K562 (cell line): ENCODE data around the gene DNAJB11. TPM values are rescaled to one million over a fixed set of nuclear protein-coding genes. Genes with fewer than 3 reads are reported as not detected.
A peak's percentile ranks its signal among the peaks of the same experiment; 100 is the strongest.

ENCODE experiments used
- ARID1B ChIP-seq: fragments of 450-650 bp; IDR thresholded peaks from 2 replicates; pipeline ENCODE4 v1.6.1; 2016; ENCODE audit warnings: antibody characterized with exemption, mild to moderate bottlenecking, inconsistent platforms
- ARID3A ChIP-seq: IDR thresholded peaks from 2 replicates; pipeline ENCODE4 v1.6.1; 2012; ENCODE audit warnings: low read depth, low read length, improper control_type of control experiment, borderline replicate concordance
- BDP1 ChIP-seq: IDR thresholded peaks from 3 replicates; pipeline ENCODE4 v1.6.1; 2011; ENCODE audit not compliant: insufficient read length, insufficient read depth
- CBFB ChIP-seq: sonication (generic); formaldehyde crosslinking; IDR thresholded peaks from 2 replicates; pipeline ENCODE4 v1.4.0; 2020; ENCODE audit warnings: mild to moderate bottlenecking, missing genetic modification reagents
- ELF1 ChIP-seq: fragments of 200-800 bp; sonication (Bioruptor generic); IDR thresholded peaks from 2 replicates; pipeline ENCODE4 v1.6.1; 2016; ENCODE audit warnings: missing genetic modification characterization, missing compliant biosample characterization
- FOXM1 ChIP-seq, 2 experiments: fragments of 450-650 bp in 1 of 2; sonication (generic) in 1 of 2; formaldehyde crosslinking in 1 of 2; IDR thresholded peaks; 2 replicates each; pipeline versions ENCODE4 v1.6.1 to v1.9.0; 2017 to 2022; ENCODE audit warnings: low read depth in 2 of 2, mild to moderate bottlenecking in 2 of 2, missing genetic modification reagents in 1 of 2, moderate library complexity in 1 of 2
- HNRNPK ChIP-seq: fragments of 200-400 bp; formaldehyde crosslinking; IDR thresholded peaks from one replicate; pipeline ENCODE4 v1.6.1; 2018; ENCODE audit warnings: mild to moderate bottlenecking, low read depth, low read length; ENCODE audit not compliant: poor library complexity, severe bottlenecking
- MCM3 ChIP-seq: fragments of 450-650 bp; IDR thresholded peaks from 2 replicates; pipeline ENCODE4 v1.6.1; 2016
- NFYB ChIP-seq: IDR thresholded peaks from 2 replicates; pipeline ENCODE4 v1.6.1; 2011; ENCODE audit warnings: mild to moderate bottlenecking, moderate library complexity; ENCODE audit not compliant: insufficient read length; ENCODE audit errors: extremely low read depth
- NR0B1 ChIP-seq: fragments of 450-650 bp; IDR thresholded peaks from one replicate; pipeline ENCODE4 v1.6.1; 2018; ENCODE audit warnings: mild to moderate bottlenecking, moderate library complexity; ENCODE audit not compliant: partially characterized antibody
- NR3C1 ChIP-seq: sonication (generic); formaldehyde crosslinking; IDR thresholded peaks from 2 replicates; pipeline ENCODE4 v1.8.1; 2022; ENCODE audit warnings: missing genetic modification reagents
- NRF1 ChIP-seq, 2 experiments: fragments of 450-650 bp; IDR thresholded peaks in 1 of 2; conservative IDR thresholded peaks in 1 of 2; 2 replicates each; pipeline ENCODE4 v1.6.1; 2014; ENCODE audit warnings: mild to moderate bottlenecking in 2 of 2
- PML ChIP-seq: IDR thresholded peaks from 2 replicates; pipeline ENCODE4 v1.6.1; 2012; ENCODE audit warnings: low read length, inconsistent platforms
- PTTG1 ChIP-seq: fragments of 450-650 bp; IDR thresholded peaks from 2 replicates; pipeline ENCODE4 v1.6.1; 2016; ENCODE audit warnings: low read depth, mild to moderate bottlenecking, missing genetic modification characterization, missing compliant biosample characterization
- RFX5 ChIP-seq: IDR thresholded peaks from 2 replicates; pipeline ENCODE4 v1.6.1; 2011; ENCODE audit warnings: low read depth, mild to moderate bottlenecking, improper control_type of control experiment, low read length
- TAF7 ChIP-seq: fragments of 450-650 bp; IDR thresholded peaks from 2 replicates; pipeline ENCODE4 v1.6.1; 2016; ENCODE audit warnings: missing genetic modification characterization, missing compliant biosample characterization
- THAP7 ChIP-seq: fragments of 250-450 bp; sonication (Bioruptor Pico); IDR thresholded peaks from 2 replicates; pipeline ENCODE4 v1.5.0; 2021
- XRCC3 ChIP-seq: fragments of 450-650 bp; IDR thresholded peaks from 2 replicates; pipeline ENCODE4 v1.6.1; 2017; ENCODE audit warnings: mild to moderate bottlenecking, moderate library complexity
- ZNF3 ChIP-seq: fragments of 250-450 bp; sonication (Bioruptor Pico); IDR thresholded peaks from 2 replicates; pipeline ENCODE4 v1.5.0; 2021; ENCODE audit warnings: mild to moderate bottlenecking, moderate library complexity
- ZNF644 ChIP-seq: fragments of 200-800 bp; sonication (Bioruptor generic); IDR thresholded peaks from 2 replicates; pipeline ENCODE4 v1.6.1; 2016; ENCODE audit warnings: low read depth, missing genetic modification characterization, missing compliant biosample characterization
- ZNF699 ChIP-seq: fragments of 250-450 bp; sonication (Bioruptor Pico); IDR thresholded peaks from 2 replicates; pipeline ENCODE4 v1.8.0; 2021; ENCODE audit warnings: mild to moderate bottlenecking, moderate library complexity; ENCODE audit not compliant: insufficient replicate concordance
- polyA plus RNA-seq, 8 experiments: library from polyadenylated mRNA; depleted of rRNA in 4 of 8; stranded (reverse) in 5 of 8; unstranded in 3 of 8; fragments of >200 nt; fragmentation: Nextera tagmentation in 2 of 8; fragmentation: Illumina TruSeq in 1 of 8; extraction: Ambion mirVana in 2 of 8; extraction: Trizol in 1 of 8; gene quantifications; 2 replicates each; pipeline versions ENCODE4 v1.2.1 to v1.2.3, GENCODE V29; 2011 to 2014; ENCODE audit warnings: inconsistent platforms in 1 of 8, missing spikeins in 1 of 8
- total RNA-seq, 7 experiments: library from RNA; depleted of rRNA in 6 of 7; stranded (reverse); fragments of >200 nt in 6 of 7; fragmentation: Illumina TruSeq in 2 of 7; extraction: Trizol in 2 of 7; gene quantifications; 2 replicates each; pipeline versions ENCODE4 v1.2.1 to v1.2.3, GENCODE V29; 2011 to 2021; ENCODE audit warnings: low replicate concordance in 1 of 7
- TF ChIP-seq, protein P1 (sequence below): fragments of 250-450 bp; sonication (Bioruptor Pico); IDR thresholded peaks from 2 replicates; pipeline ENCODE4 v1.5.1; 2021; ENCODE audit warnings: mild to moderate bottlenecking
- TF ChIP-seq, protein P2 (sequence below): fragments of 250-450 bp; sonication (Bioruptor Pico); IDR thresholded peaks from 2 replicates; pipeline ENCODE4 v1.8.0; 2022; ENCODE audit warnings: moderate library complexity, mild to moderate bottlenecking, inconsistent platforms

Gene DNAJB11
- total and polyA plus RNA-seq, 9 of the 15 experiments (the other 6 are each of a cell fraction or from before 2014, with no cell fraction given), result 14.8 to 74.7 (median 63.8) TPM

DNA sequence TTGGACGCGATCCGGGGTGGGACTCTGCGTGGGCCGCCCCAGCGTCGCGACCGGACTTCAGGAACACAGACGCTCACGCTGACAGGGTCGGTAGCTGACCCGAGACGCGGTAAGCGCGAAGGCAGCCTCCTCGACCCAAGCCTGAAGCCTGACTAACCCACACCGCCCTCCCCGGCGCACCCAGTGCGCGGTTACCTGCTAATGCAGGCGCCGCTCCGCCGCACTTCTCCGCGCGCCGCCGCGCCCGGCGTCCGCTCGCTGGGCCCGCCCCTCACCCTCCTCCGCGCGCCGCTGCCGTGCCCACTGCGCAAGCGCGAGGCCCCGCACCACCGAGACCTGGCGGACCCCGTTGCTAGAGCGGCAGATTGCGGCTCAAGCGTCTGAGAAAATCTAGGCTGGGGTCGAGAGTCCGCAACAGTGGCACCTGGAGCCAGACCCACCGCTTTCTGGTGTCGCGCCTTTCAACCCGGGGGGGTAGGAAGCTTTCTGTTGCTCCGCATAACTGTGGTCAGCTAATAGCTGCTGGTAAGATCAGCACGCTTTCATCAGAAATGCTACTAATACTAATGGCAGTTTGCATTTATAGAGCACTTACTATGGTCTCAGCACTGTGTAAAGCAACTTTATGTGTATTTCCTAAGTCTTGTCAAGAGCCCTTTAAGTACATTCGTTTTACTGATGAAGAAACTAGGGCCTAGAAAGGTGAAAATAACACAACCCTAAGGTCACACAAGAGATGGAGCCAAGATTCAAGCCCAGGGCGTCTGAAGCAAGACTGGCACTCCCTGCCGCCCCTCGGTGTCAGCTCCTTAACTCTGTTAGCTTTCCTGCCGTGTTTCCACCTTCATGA lies 3.2 kb upstream of the DNAJB11 start, which contains the start of gene TBCCD1 (continued):
- no peak for TF ChIP-seq NR0B1
- TF ChIP-seq ARID3A, result no peak
- TF ChIP-seq PML, result peak; percentile 57; the same call in 1 of the 2 replicates
- no peak for TF ChIP-seq PTTG1 (tag)
- TF ChIP-seq BDP1, result no peak
- no peak for TF ChIP-seq ARID1B
- TF ChIP-seq, protein P1, sequence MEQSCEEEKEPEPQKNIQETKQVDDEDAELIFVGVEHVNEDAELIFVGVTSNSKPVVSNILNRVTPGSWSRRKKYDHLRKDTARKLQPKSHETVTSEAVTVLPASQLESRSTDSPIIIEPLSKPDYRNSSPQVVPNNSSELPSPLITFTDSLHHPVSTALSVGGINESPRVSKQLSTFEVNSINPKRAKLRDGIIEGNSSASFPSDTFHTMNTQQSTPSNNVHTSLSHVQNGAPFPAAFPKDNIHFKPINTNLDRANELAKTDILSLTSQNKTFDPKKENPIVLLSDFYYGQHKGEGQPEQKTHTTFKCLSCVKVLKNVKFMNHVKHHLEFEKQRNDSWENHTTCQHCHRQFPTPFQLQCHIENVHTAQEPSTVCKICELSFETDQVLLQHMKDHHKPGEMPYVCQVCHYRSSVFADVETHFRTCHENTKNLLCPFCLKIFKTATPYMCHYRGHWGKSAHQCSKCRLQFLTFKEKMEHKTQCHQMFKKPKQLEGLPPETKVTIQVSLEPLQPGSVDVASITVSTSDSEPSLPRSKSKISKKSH (CRISPR knock-in tag), result no peak
- no peak for TF ChIP-seq ZNF699 (CRISPR knock-in tag)
- peak; percentile 96 to 97 for TF ChIP-seq NRF1 (conservative IDR thresholded peaks at IDR 0.05 in 1 of 2, IDR thresholded peaks at IDR 0.05 in 1 of 2)
- no peak; the same call in 1 of the 2 replicates for TF ChIP-seq THAP7 (CRISPR knock-in tag)
- TF ChIP-seq, protein P2, sequence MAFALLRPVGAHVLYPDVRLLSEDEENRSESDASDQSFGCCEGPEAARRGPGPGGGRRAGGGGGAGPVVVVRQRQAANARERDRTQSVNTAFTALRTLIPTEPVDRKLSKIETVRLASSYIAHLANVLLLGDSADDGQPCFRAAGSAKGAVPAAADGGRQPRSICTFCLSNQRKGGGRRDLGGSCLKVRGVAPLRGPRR (CRISPR knock-in tag), result no peak
- TF ChIP-seq CBFB (CRISPR knock-in tag), result peak; percentile 22; the same call in 1 of the 2 replicates
- TF ChIP-seq ZNF3 (CRISPR knock-in tag), result no peak
- TF ChIP-seq ELF1 (tag), result no peak
- no peak for TF ChIP-seq XRCC3
- no peak for TF ChIP-seq HNRNPK
- no peak; the same call in 1 of the 2 replicates for TF ChIP-seq TAF7 (tag)
- no peak for TF ChIP-seq MCM3
- no peak for TF ChIP-seq ZNF644 (tag)
- TF ChIP-seq FOXM1 (IDR thresholded peaks at IDR 0.05; ENCODE audit: low read depth), result no peak
- TF ChIP-seq FOXM1 (CRISPR knock-in tag; IDR thresholded peaks at IDR 0.05; ENCODE audit: low read depth), result peak; percentile 85; the same call in 1 of the 2 replicates
- no peak for TF ChIP-seq NR3C1 (CRISPR knock-in tag)
- TF ChIP-seq RFX5, result no peak
- no peak for TF ChIP-seq NFYB
